Endodermal cell (in vitro differentiated cells): ENCODE measurements around the gene RNASE11. TPM values are rescaled to one million over a fixed set of nuclear protein-coding genes. Genes with fewer than 3 reads are reported as not detected.
"Not testable (repeated sequence)": the region's sequence is repeated elsewhere in the genome, so short reads cannot be mapped to it uniquely, and the experiment has no call there.

ENCODE experiments used
- DNase-seq: peaks from one replicate; pipeline ENCODE4 v3.0.0-alpha.2; 2017
- H3K27ac ChIP-seq: 2 replicates; pipeline ENCODE4 v1.5.1; 2013; ENCODE audit warnings: mild to moderate bottlenecking, low read depth, low read length, moderate library complexity
- H3K27me3 ChIP-seq: 2 replicates; pipeline ENCODE4 v1.6.1; 2013; ENCODE audit warnings: mild to moderate bottlenecking, low read length, moderate library complexity; ENCODE audit not compliant: insufficient read depth, control insufficient read depth, poor library complexity, severe bottlenecking
- H3K36me3 ChIP-seq: 2 replicates; pipeline ENCODE4 v1.7.0; 2013; ENCODE audit warnings: mild to moderate bottlenecking, low read length, moderate library complexity; ENCODE audit not compliant: control insufficient read depth, insufficient read depth
- H3K4me1 ChIP-seq: one replicate; pipeline ENCODE4 v1.7.0; 2013; ENCODE audit warnings: low read length; ENCODE audit not compliant: control insufficient read depth, insufficient read depth
- H3K4me3 ChIP-seq: 2 replicates; pipeline ENCODE4 v1.5.1; 2013; ENCODE audit warnings: mild to moderate bottlenecking, low read length, moderate library complexity
- H3K9ac ChIP-seq: 2 replicates; pipeline ENCODE4 v1.6.1; 2013; ENCODE audit warnings: mild to moderate bottlenecking, low read length, moderate library complexity; ENCODE audit not compliant: poor library complexity, severe bottlenecking; ENCODE audit errors: extremely low read depth
- H3K9me3 ChIP-seq: 2 replicates; pipeline ENCODE4 v1.6.1; 2013; ENCODE audit warnings: mild to moderate bottlenecking, low read length, moderate library complexity; ENCODE audit not compliant: control insufficient read depth
- H3K27ac Mint-ChIP-seq: 2 replicates; pipeline ENCODE4 v1.8.0; 2020; ENCODE audit warnings: mixed read lengths
- H3K27me3 Mint-ChIP-seq: 2 replicates; pipeline ENCODE4 v1.8.0; 2021; ENCODE audit warnings: mild to moderate bottlenecking, mixed read lengths; ENCODE audit not compliant: insufficient read depth
- H3K36me3 Mint-ChIP-seq: 2 replicates; pipeline ENCODE4 v1.8.0; 2020; ENCODE audit warnings: low read depth, mixed read lengths
- H3K4me1 Mint-ChIP-seq: 2 replicates; pipeline ENCODE4 v1.8.0; 2020; ENCODE audit warnings: mixed read lengths
- H3K4me3 Mint-ChIP-seq: 2 replicates; pipeline ENCODE4 v1.8.0; 2020; ENCODE audit warnings: mild to moderate bottlenecking, moderate library complexity, mixed read lengths
- H3K9me3 Mint-ChIP-seq: 2 replicates; pipeline ENCODE4 v1.8.0; 2020; ENCODE audit warnings: mild to moderate bottlenecking, mixed read lengths
- CTCF ChIP-seq: fragments of 200-600 bp; sonication (generic); conservative IDR thresholded peaks from 2 replicates; pipeline ENCODE4 v1.5.0; 2021; ENCODE audit warnings: antibody characterized with exemption, mild to moderate bottlenecking
- WGBS, 2 experiments: methylation state at CpG; one replicate each; pipeline versions ENCODE4 v1.1.5 to v1.1.7; 2013; ENCODE audit warnings: missing lambda C conversion rate in 2 of 2, mixed read lengths in 1 of 2; ENCODE audit not compliant: insufficient coverage in 1 of 2, insufficient read length in 1 of 2; 5-methylcytosine and 5-hydroxymethylcytosine counted together
- total RNA-seq, 2 donors: library from RNA; stranded (reverse); fragmentation: NEBNext Ultra II Directional in 1 of 2; extraction: Animal tissue kit (Norgen Biotek cat#: 25700) in 1 of 2; gene quantifications; 2 replicates in 1 of 2; 3 replicates in 1 of 2; pipeline ENCODE4 v1.2.1, GENCODE V29; 2021

The RNASE11 gene
- total RNA-seq, 2 donors from 2014 or later = not detected

- no peak for DNase-seq
- Histone ChIP-seq H3K4me3 (peak overlapping the region; percentile 68), H3K4me1 (peaks cover 4% of the 10 kb centered on the region), H3K27me3 (no peaks in the 10 kb centered on the region), H3K9ac (no peak overlapping the region), H3K27ac (no peak overlapping the region), H3K9me3 (peaks cover 59% of the 10 kb centered on the region), H3K36me3 (no peaks in the 10 kb centered on the region)
- Mint-ChIP-seq H3K9me3 (peaks cover 44% of the 10 kb centered on the region), H3K27ac (no peak overlapping the region), H3K36me3 (peaks cover 12% of the 10 kb centered on the region), H3K4me3 (no peak overlapping the region), H3K27me3 (no peaks in the 10 kb centered on the region), H3K4me1 (peaks cover 30% of the 10 kb centered on the region)
- TF ChIP-seq CTCF = no peak
Measured at GRCh38 chr14:20569066-20569465, 18.7 kb downstream of the RNASE11 start.

GRCh38 chr14:20568393-20568792, 19.4 kb downstream of the RNASE11 start:
- no peak for DNase-seq
- H3K27me3 Mint-ChIP-seq = no peaks in the 10 kb centered on the region
- H3K36me3 Mint-ChIP-seq = peaks cover 12% of the 10 kb centered on the region
- peaks cover 34% of the 10 kb centered on the region for H3K4me1 Mint-ChIP-seq
- no peak for TF ChIP-seq CTCF
- WGBS, 2 experiments = 90 to 100% methylated on average over 1 to 3 of the region's 3 CpGs
- H3K27ac Mint-ChIP-seq = no peak overlapping the region
- no peak overlapping the region for H3K4me3 Mint-ChIP-seq
- H3K9ac ChIP-seq = no peak overlapping the region
- H3K27ac ChIP-seq = no peak overlapping the region
- peaks cover 44% of the 10 kb centered on the region for H3K9me3 Mint-ChIP-seq
- no peaks in the 10 kb centered on the region for H3K27me3 ChIP-seq
- H3K9me3 ChIP-seq = peaks cover 53% of the 10 kb centered on the region
- no peaks in the 10 kb centered on the region for H3K36me3 ChIP-seq
- peaks cover 4% of the 10 kb centered on the region for H3K4me1 ChIP-seq
- H3K4me3 ChIP-seq = peak overlapping the region; percentile 68

- Mint-ChIP-seq H3K9me3 (peaks cover 44% of the 10 kb centered on the region), H3K4me1 (peaks cover 29% of the 10 kb centered on the region), H3K36me3 (peaks cover 12% of the 10 kb centered on the region)
- not testable (repeated sequence) for H3K4me3 ChIP-seq, H3K9ac ChIP-seq, H3K27me3 ChIP-seq, H3K4me1 ChIP-seq, H3K27me3 Mint-ChIP-seq, H3K4me3 Mint-ChIP-seq, H3K27ac Mint-ChIP-seq, H3K27ac ChIP-seq, DNase-seq, H3K36me3 ChIP-seq
- WGBS, 2 experiments = 91 to 100% methylated on average over 1 of the region's 1 CpG
- peaks cover 51% of the 10 kb centered on the region for H3K9me3 ChIP-seq
Measured at GRCh38 chr14:20567199-20567598, 20.6 kb downstream of the RNASE11 start.

- peak; percentile 50 for DNase-seq
- H3K36me3 ChIP-seq = no peaks in the 10 kb centered on the region
- no peak overlapping the region for H3K9ac ChIP-seq
- no peak for TF ChIP-seq CTCF
- peaks cover 12% of the 10 kb centered on the region for H3K36me3 Mint-ChIP-seq
- H3K4me1 Mint-ChIP-seq = peaks cover 33% of the 10 kb centered on the region
- H3K4me3 ChIP-seq = peak overlapping the region; percentile 0
- 78 to 94% methylated on average over 2 of the region's 2 CpGs for WGBS, 2 experiments
- H3K27ac ChIP-seq = no peak overlapping the region
- no peak overlapping the region for H3K4me3 Mint-ChIP-seq
- H3K27ac Mint-ChIP-seq = no peak overlapping the region
- peaks cover 28% of the 10 kb centered on the region for H3K9me3 ChIP-seq
- H3K9me3 Mint-ChIP-seq = peaks cover 25% of the 10 kb centered on the region
- H3K4me1 ChIP-seq = peaks cover 7% of the 10 kb centered on the region
- H3K27me3 Mint-ChIP-seq = no peaks in the 10 kb centered on the region
- H3K27me3 ChIP-seq = no peaks in the 10 kb centered on the region
Measured at GRCh38 chr14:20564501-20564997, 23.3 kb downstream of the RNASE11 start.
